ENCODE data around the gene ACSBG1.

ACSBG1 gene

GRCh38 chr15:78140292-78140691 is 94.1 kb downstream of the ACSBG1 start:
- no peak overlapping the region for H3K9ac ChIP-seq (ENCODE audit: low read length)
- H3K36me3 ChIP-seq (ENCODE audit: low read length) = no peaks in the 10 kb centered on the region

GRCh38 chr15:78139578-78139977 is 94.8 kb downstream of the ACSBG1 start:
- no peak overlapping the region for H2AFZ ChIP-seq (ENCODE audit: low read depth, low read length, severe bottlenecking)
- no peaks in the 10 kb centered on the region for H3K36me3 ChIP-seq (ENCODE audit: low read length)
- no peaks in the 10 kb centered on the region for H3K27me3 ChIP-seq (ENCODE audit: low read length)
- H3K4me2 ChIP-seq (ENCODE audit: low read depth, low read length, poor library complexity, severe bottlenecking) = no peak overlapping the region
- no peak overlapping the region for H3K9ac ChIP-seq (ENCODE audit: low read length)
- H3K79me2 ChIP-seq (ENCODE audit: insufficient read depth, low read length) = no peaks in the 10 kb centered on the region
- H3F3A ChIP-seq (ENCODE audit: insufficient read depth) = no peaks in the 10 kb centered on the region
- H3K9me3 ChIP-seq (ENCODE audit: insufficient read depth, low read length) = no peaks in the 10 kb centered on the region
- H3K27ac ChIP-seq (ENCODE audit: low read depth, low read length) = no peak overlapping the region
- H4K20me1 ChIP-seq (ENCODE audit: low read depth, low read length) = no peaks in the 10 kb centered on the region
- TF ChIP-seq CTCF (IDR thresholded peaks at IDR 0.05; ENCODE audit: insufficient read depth, low read length, poor library complexity, severe bottlenecking) (no peak), EZH2phosphoT487 (conservative IDR thresholded peaks at IDR 0.05; ENCODE audit: low read length) (no peak)
- H3K9me2 ChIP-seq (replicated peaks; ENCODE audit: insufficient read depth, low read length) = no peaks in the 10 kb centered on the region
- no peak overlapping the region for H3K4me3 ChIP-seq (ENCODE audit: insufficient read depth, low read length, poor library complexity, severe bottlenecking)

More at GRCh38 chr15:78140292-78140691, 94.1 kb downstream of the ACSBG1 start:
- no peak overlapping the region for H2AFZ ChIP-seq (ENCODE audit: low read depth, low read length, severe bottlenecking)
- no peak for TF ChIP-seq EZH2phosphoT487 (conservative IDR thresholded peaks at IDR 0.05; ENCODE audit: low read length)
- no peak for TF ChIP-seq CTCF (IDR thresholded peaks at IDR 0.05; ENCODE audit: insufficient read depth, low read length, poor library complexity, severe bottlenecking)
- no peaks in the 10 kb centered on the region for H3F3A ChIP-seq (ENCODE audit: insufficient read depth)
- H3K27me3 ChIP-seq (ENCODE audit: low read length) = no peaks in the 10 kb centered on the region
- no peak overlapping the region for H3K4me3 ChIP-seq (ENCODE audit: insufficient read depth, low read length, poor library complexity, severe bottlenecking)
- no peak overlapping the region for H3K27ac ChIP-seq (ENCODE audit: low read depth, low read length)
- H4K20me1 ChIP-seq (ENCODE audit: low read depth, low read length) = no peaks in the 10 kb centered on the region
- H3K4me2 ChIP-seq (ENCODE audit: low read depth, low read length, poor library complexity, severe bottlenecking) = no peak overlapping the region
- no peaks in the 10 kb centered on the region for H3K79me2 ChIP-seq (ENCODE audit: insufficient read depth, low read length)
- no peaks in the 10 kb centered on the region for H3K9me2 ChIP-seq (replicated peaks; ENCODE audit: insufficient read depth, low read length)
- no peaks in the 10 kb centered on the region for H3K9me3 ChIP-seq (ENCODE audit: insufficient read depth, low read length)

- H3K9me3 ChIP-seq (ENCODE audit: insufficient read depth, low read length) = no peaks in the 10 kb centered on the region
- H2AFZ ChIP-seq (ENCODE audit: low read depth, low read length, severe bottlenecking) = no peak overlapping the region
- H3K27me3 ChIP-seq (ENCODE audit: low read length) = no peaks in the 10 kb centered on the region
- H3K4me3 ChIP-seq (ENCODE audit: insufficient read depth, low read length, poor library complexity, severe bottlenecking) = no peak overlapping the region
- no peak overlapping the region for H3K4me2 ChIP-seq (ENCODE audit: low read depth, low read length, poor library complexity, severe bottlenecking)
- no peaks in the 10 kb centered on the region for H3K36me3 ChIP-seq (ENCODE audit: low read length)
- H3F3A ChIP-seq (ENCODE audit: insufficient read depth) = 0 out of 2 replicates have a peak, but pooled peaks cover 6% of the 10 kb centered on the region
- no peak overlapping the region for H3K9ac ChIP-seq (ENCODE audit: low read length)
- no peak overlapping the region for H3K27ac ChIP-seq (ENCODE audit: low read depth, low read length)
- no peaks in the 10 kb centered on the region for H3K9me2 ChIP-seq (replicated peaks; ENCODE audit: insufficient read depth, low read length)
- TF ChIP-seq EZH2phosphoT487 (conservative IDR thresholded peaks at IDR 0.05; ENCODE audit: low read length) = no peak
- no peak for TF ChIP-seq CTCF (IDR thresholded peaks at IDR 0.05; ENCODE audit: insufficient read depth, low read length, poor library complexity, severe bottlenecking)
- H4K20me1 ChIP-seq (ENCODE audit: low read depth, low read length) = no peaks in the 10 kb centered on the region
- H3K79me2 ChIP-seq (ENCODE audit: insufficient read depth, low read length) = no peaks in the 10 kb centered on the region
Measured at GRCh38 chr15:78133801-78134200, 100.6 kb downstream of the ACSBG1 start.

All from SU-DHL-6 (cell line).